ENCODE data around the gene DYNC1I2. TPM values are rescaled to one million over a fixed set of nuclear protein-coding genes. Genes with fewer than 3 reads are reported as not detected.

Gene DYNC1I2
- total and polyA plus RNA-seq, 2 donors (not counting 3 experiments of a cell fraction or from before 2014, with no cell fraction given), result 131 to 138 TPM

- DNase-seq (ENCODE audit: low read depth, low spot score), result no peak
- Histone ChIP-seq H2AFZ (ENCODE audit: low read depth, low read length) (no peak overlapping the region), H3K4me3 (replicated peaks in 1 of 3; ENCODE audit: insufficient read depth in 1 of 3, low read depth in 1 of 3, low read length in 3 of 3) (no peak overlapping the region), H3K9ac (replicated peaks; ENCODE audit: extremely low read depth, insufficient read depth, low read length) (no peak overlapping the region), H3K36me3 (ENCODE audit: control insufficient read depth in 2 of 2, extremely low read depth in 1 of 2, insufficient read depth in 2 of 2, low read length in 2 of 2) (no peaks in the 10 kb centered on the region), H3K9me1 (replicated peaks; ENCODE audit: control insufficient read depth, extremely low read depth, insufficient read depth, low read length) (no peaks in the 10 kb centered on the region), H3K27me3 (ENCODE audit: control insufficient read depth in 2 of 2, insufficient read depth in 2 of 2, low read length in 2 of 2) (no peaks in the 10 kb centered on the region), H3K9me3 (replicated peaks; ENCODE audit: control insufficient read depth, insufficient read depth, low read length) (no peaks in the 10 kb centered on the region), H3K79me2 (ENCODE audit: control insufficient read depth, insufficient read depth, low read length) (no peaks in the 10 kb centered on the region), H3K27ac (ENCODE audit: insufficient read depth, low read depth, low read length) (no peak overlapping the region), H3K4me1 (ENCODE audit: control insufficient read depth, extremely low read depth, insufficient read depth, low read length) (no peaks in the 10 kb centered on the region), H3K4me2 (ENCODE audit: insufficient read depth, low read length) (no peak overlapping the region), H4K20me1 (replicated peaks; ENCODE audit: control insufficient read depth, extremely low read depth, insufficient read depth, low read length) (no peaks in the 10 kb centered on the region)
- no peak for FAIRE-seq
- TF ChIP-seq MYC (IDR thresholded peaks at IDR 0.05; ENCODE audit: low read depth, low read length) (no peak), POLR2A (IDR thresholded peaks at IDR 0.05; ENCODE audit: low read depth, low read length) (no peak), EZH2 (IDR thresholded peaks at IDR 0.05; ENCODE audit: borderline replicate concordance, low read depth, low read length, severe bottlenecking) (no peak), JUN (IDR thresholded peaks at IDR 0.05; ENCODE audit: borderline replicate concordance, insufficient read depth, insufficient read length, low read depth) (no peak), GATA2 (IDR thresholded peaks at IDR 0.05; ENCODE audit: insufficient read depth, insufficient read length, low read depth, low read length) (no peak)
- TF ChIP-seq, protein P1, sequence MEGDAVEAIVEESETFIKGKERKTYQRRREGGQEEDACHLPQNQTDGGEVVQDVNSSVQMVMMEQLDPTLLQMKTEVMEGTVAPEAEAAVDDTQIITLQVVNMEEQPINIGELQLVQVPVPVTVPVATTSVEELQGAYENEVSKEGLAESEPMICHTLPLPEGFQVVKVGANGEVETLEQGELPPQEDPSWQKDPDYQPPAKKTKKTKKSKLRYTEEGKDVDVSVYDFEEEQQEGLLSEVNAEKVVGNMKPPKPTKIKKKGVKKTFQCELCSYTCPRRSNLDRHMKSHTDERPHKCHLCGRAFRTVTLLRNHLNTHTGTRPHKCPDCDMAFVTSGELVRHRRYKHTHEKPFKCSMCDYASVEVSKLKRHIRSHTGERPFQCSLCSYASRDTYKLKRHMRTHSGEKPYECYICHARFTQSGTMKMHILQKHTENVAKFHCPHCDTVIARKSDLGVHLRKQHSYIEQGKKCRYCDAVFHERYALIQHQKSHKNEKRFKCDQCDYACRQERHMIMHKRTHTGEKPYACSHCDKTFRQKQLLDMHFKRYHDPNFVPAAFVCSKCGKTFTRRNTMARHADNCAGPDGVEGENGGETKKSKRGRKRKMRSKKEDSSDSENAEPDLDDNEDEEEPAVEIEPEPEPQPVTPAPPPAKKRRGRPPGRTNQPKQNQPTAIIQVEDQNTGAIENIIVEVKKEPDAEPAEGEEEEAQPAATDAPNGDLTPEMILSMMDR (IDR thresholded peaks at IDR 0.05; ENCODE audit: extremely low read depth in 1 of 2, insufficient read depth in 1 of 2, low read depth in 1 of 2, low read length in 2 of 2), result no peak
- intact Hi-C loops (cut with micrococcal nuclease), result no loop called here
- dilution Hi-C loops (cut with MboI; ENCODE audit: extremely low pct_ligation_motif_present, low sequenced_read_pairs), result no loop called here
- no TSS peak for BruUV-seq (replicated peaks)
- CTCF ChIA-PET, result no interaction called here
- POLR2A ChIA-PET, result no interaction called here
Observed at GRCh38 chr2:171778515-171778914, 91.2 kb downstream of the DYNC1I2 start.

GRCh38 chr2:171785450-171785849 is 98.2 kb downstream of the DYNC1I2 start:
- no peaks in the 10 kb centered on the region for H3K4me1 ChIP-seq (ENCODE audit: control insufficient read depth, extremely low read depth, insufficient read depth, low read length)
- BruUV-seq (replicated peaks), result no TSS peak
- no peak for FAIRE-seq
- H3K9me3 ChIP-seq (replicated peaks; ENCODE audit: control insufficient read depth, insufficient read depth, low read length), result no peaks in the 10 kb centered on the region
- TF ChIP-seq POLR2A (IDR thresholded peaks at IDR 0.05; ENCODE audit: low read depth, low read length), result no peak
- TF ChIP-seq, protein P2, sequence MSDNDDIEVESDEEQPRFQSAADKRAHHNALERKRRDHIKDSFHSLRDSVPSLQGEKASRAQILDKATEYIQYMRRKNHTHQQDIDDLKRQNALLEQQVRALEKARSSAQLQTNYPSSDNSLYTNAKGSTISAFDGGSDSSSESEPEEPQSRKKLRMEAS (IDR thresholded peaks at IDR 0.05; ENCODE audit: insufficient read depth, insufficient read length), result no peak
- no peak for TF ChIP-seq FOS (IDR thresholded peaks at IDR 0.05; ENCODE audit: borderline replicate concordance, insufficient read depth, low read length)
- no peak for TF ChIP-seq GATA2 (IDR thresholded peaks at IDR 0.05; ENCODE audit: insufficient read depth, insufficient read length, low read depth, low read length)
- TF ChIP-seq MYC (IDR thresholded peaks at IDR 0.05; ENCODE audit: low read depth, low read length), result no peak
- no peak for TF ChIP-seq EZH2 (IDR thresholded peaks at IDR 0.05; ENCODE audit: borderline replicate concordance, low read depth, low read length, severe bottlenecking)
- TF ChIP-seq JUN (IDR thresholded peaks at IDR 0.05; ENCODE audit: borderline replicate concordance, insufficient read depth, insufficient read length, low read depth), result no peak
- no peak for TF ChIP-seq POLR2AphosphoS5 (IDR thresholded peaks at IDR 0.05; ENCODE audit: insufficient read depth, low read depth, low read length)
- TF ChIP-seq, protein P1 (IDR thresholded peaks at IDR 0.05; ENCODE audit: extremely low read depth in 1 of 2, insufficient read depth in 1 of 2, low read depth in 1 of 2, low read length in 2 of 2), result no peak
- no peak overlapping the region for H3K4me2 ChIP-seq (ENCODE audit: insufficient read depth, low read length)
- ChIA-PET POLR2A (no interaction called here), CTCF (no interaction called here)
- H4K20me1 ChIP-seq (replicated peaks; ENCODE audit: control insufficient read depth, extremely low read depth, insufficient read depth, low read length), result no peaks in the 10 kb centered on the region
- H3K27me3 ChIP-seq (ENCODE audit: control insufficient read depth in 2 of 2, insufficient read depth in 2 of 2, low read length in 2 of 2), result no peaks in the 10 kb centered on the region
- intact Hi-C loops (cut with micrococcal nuclease) (no loop called here), dilution Hi-C loops (cut with MboI; ENCODE audit: extremely low pct_ligation_motif_present, low sequenced_read_pairs) (no loop called here)
- H2AFZ ChIP-seq (ENCODE audit: low read depth, low read length), result no peak overlapping the region
- peaks cover 4 to 6% of the 10 kb centered on the region in 2 experiments for H3K36me3 ChIP-seq (ENCODE audit: control insufficient read depth in 2 of 2, extremely low read depth in 1 of 2, insufficient read depth in 2 of 2, low read length in 2 of 2)
- H3K9me1 ChIP-seq (replicated peaks; ENCODE audit: control insufficient read depth, extremely low read depth, insufficient read depth, low read length), result no peaks in the 10 kb centered on the region
- no peak overlapping the region for H3K9ac ChIP-seq (replicated peaks; ENCODE audit: extremely low read depth, insufficient read depth, low read length)
- no peak overlapping the region for H3K27ac ChIP-seq (ENCODE audit: insufficient read depth, low read depth, low read length)
- no peak for DNase-seq (ENCODE audit: low read depth, low spot score)
- no peaks in the 10 kb centered on the region for H3K79me2 ChIP-seq (ENCODE audit: control insufficient read depth, insufficient read depth, low read length)
- no peak overlapping the region for H3K4me3 ChIP-seq (replicated peaks in 1 of 3; ENCODE audit: insufficient read depth in 1 of 3, low read depth in 1 of 3, low read length in 3 of 3)
